ENCODE measurements around the gene GBF1.

DNA sequence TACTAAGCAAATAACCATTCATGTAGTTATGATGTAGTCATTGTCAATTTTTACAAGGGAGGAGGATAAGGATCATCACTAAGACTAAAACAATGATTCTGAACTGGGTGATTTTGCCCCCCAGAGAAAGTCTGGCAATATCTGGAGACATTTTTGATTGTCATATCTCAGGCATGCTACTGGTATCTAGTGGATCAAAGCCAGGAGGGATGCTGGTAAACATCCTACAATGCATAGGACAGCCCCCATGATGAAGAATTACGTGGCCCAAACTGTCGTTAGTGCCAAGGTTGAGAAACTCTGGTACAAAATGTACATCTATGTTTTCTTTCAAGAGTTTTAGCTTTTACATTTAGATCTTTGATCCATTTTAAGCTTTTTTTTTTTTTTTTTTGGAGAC is 57.3 kb downstream of the GBF1 start:
- no peak for TF ChIP-seq CTCF (IDR thresholded peaks at IDR 0.05 in 2 of 3, conservative IDR thresholded peaks at IDR 0.05 in 1 of 3; ENCODE audit: control insufficient read depth in 2 of 3, extremely low read depth in 1 of 3, insufficient read depth in 1 of 3, low read depth in 3 of 3, low read length in 3 of 3)
- TF ChIP-seq IKZF1 (conservative IDR thresholded peaks at IDR 0.05), result no peak
- no peak for TF ChIP-seq HDAC2 (IDR thresholded peaks at IDR 0.05)
- TF ChIP-seq NFIC (IDR thresholded peaks at IDR 0.05; ENCODE audit: low read depth, low read length), result no peak
- no peak for TF ChIP-seq CHD2 (IDR thresholded peaks at IDR 0.05; ENCODE audit: borderline replicate concordance, low read depth, low read length)
- TF ChIP-seq ZZZ3 (IDR thresholded peaks at IDR 0.05; ENCODE audit: control insufficient read depth, insufficient read length, low read depth), result no peak
- TF ChIP-seq NFYB (IDR thresholded peaks at IDR 0.05; ENCODE audit: insufficient read depth, low read depth, low read length), result no peak
- TF ChIP-seq, protein P1, sequence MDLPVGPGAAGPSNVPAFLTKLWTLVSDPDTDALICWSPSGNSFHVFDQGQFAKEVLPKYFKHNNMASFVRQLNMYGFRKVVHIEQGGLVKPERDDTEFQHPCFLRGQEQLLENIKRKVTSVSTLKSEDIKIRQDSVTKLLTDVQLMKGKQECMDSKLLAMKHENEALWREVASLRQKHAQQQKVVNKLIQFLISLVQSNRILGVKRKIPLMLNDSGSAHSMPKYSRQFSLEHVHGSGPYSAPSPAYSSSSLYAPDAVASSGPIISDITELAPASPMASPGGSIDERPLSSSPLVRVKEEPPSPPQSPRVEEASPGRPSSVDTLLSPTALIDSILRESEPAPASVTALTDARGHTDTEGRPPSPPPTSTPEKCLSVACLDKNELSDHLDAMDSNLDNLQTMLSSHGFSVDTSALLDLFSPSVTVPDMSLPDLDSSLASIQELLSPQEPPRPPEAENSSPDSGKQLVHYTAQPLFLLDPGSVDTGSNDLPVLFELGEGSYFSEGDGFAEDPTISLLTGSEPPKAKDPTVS (IDR thresholded peaks at IDR 0.05; ENCODE audit: low read depth, low read length), result no peak
- TF ChIP-seq SP1 (IDR thresholded peaks at IDR 0.05; ENCODE audit: low read depth, low read length), result no peak
- TF ChIP-seq KAT2A (conservative IDR thresholded peaks at IDR 0.05; ENCODE audit: control insufficient read depth, low read depth, low read length), result no peak
- no peak for TF ChIP-seq CBFB (IDR thresholded peaks at IDR 0.05; ENCODE audit: low read depth)

Data from GM12878 (cell line).